Measurements from ENCODE around the gene RNF214. TPM values are rescaled to one million over a fixed set of nuclear protein-coding genes. Genes with fewer than 3 reads are reported as not detected.

Gene RNF214
- total and polyA plus RNA-seq, 2 donors (not counting 1 experiment from before 2014, with no cell fraction given): 16.0 to 36.1 TPM

- Mint-ChIP-seq H3K4me1 (peaks cover 30% of the 10 kb centered on the region), H3K27me3 (no peaks in the 10 kb centered on the region), H3K27ac (peak overlapping the region; percentile 82), H3K4me3 (no peak overlapping the region), H3K9me3 (ENCODE audit: insufficient read depth) (no peaks in the 10 kb centered on the region)
- peaks cover 15 to 36% of the 10 kb centered on the region in 2 donors for H3K4me1 ChIP-seq (ENCODE audit: control insufficient read depth in 2 of 2, insufficient read depth in 2 of 2, low read length in 2 of 2)
- ChIA-PET CTCF (interaction anchor here (0.8 kb wide), 1 partner anchor 73 kb away, joined by 3 read pairs; no protein-coding TSS in a partner anchor), POLR2A (interaction anchor here (1.1 kb wide), 1 partner anchor 25 kb away, joined by 3 read pairs; no protein-coding TSS in a partner anchor)
- H3K36me3 ChIP-seq (replicated peaks in 1 of 2; ENCODE audit: control extremely low read depth in 1 of 2, control insufficient read depth in 1 of 2, extremely low read depth in 1 of 2, insufficient read depth in 2 of 2, low read length in 1 of 2): peaks cover 0 to 65% of the 10 kb centered on the region in 2 experiments
- H3K4me3 ChIP-seq (ENCODE audit: control extremely low read depth in 1 of 5, extremely low read depth in 1 of 5, insufficient read depth in 1 of 5, low read depth in 2 of 5, low read length in 4 of 5): no peak overlapping the region
- H3K9ac ChIP-seq (ENCODE audit: low read length): no peak overlapping the region
- no peaks in the 10 kb centered on the region for H3K79me2 ChIP-seq (ENCODE audit: control insufficient read depth, insufficient read depth, low read length)
- H2AFZ ChIP-seq (ENCODE audit: insufficient read depth, low read depth, low read length, poor library complexity, severe bottlenecking): no peak overlapping the region
- peak overlapping the region in 1 of 2 donors; percentile 68 for H3K27ac ChIP-seq (ENCODE audit: low read length in 2 of 2)
- ATAC-seq (ENCODE audit: low read depth) (no peak), DNase-seq (no peak)
- H3K4me2 ChIP-seq (replicated peaks; ENCODE audit: low read depth, low read length, poor library complexity, severe bottlenecking): peak overlapping the region; percentile 27
- H3K27me3 ChIP-seq (replicated peaks in 1 of 4; ENCODE audit: control extremely low read depth in 1 of 4, control insufficient read depth in 3 of 4, insufficient read depth in 4 of 4, low read length in 3 of 4): no peaks in the 10 kb centered on the region
- H4K20me1 ChIP-seq (ENCODE audit: control insufficient read depth, insufficient read depth, low read length, poor library complexity, severe bottlenecking): peaks cover 11% of the 10 kb centered on the region
- 99% methylated on average over 10 of the region's 12 CpGs for WGBS (ENCODE audit: insufficient coverage)
- TF ChIP-seq, protein P1, sequence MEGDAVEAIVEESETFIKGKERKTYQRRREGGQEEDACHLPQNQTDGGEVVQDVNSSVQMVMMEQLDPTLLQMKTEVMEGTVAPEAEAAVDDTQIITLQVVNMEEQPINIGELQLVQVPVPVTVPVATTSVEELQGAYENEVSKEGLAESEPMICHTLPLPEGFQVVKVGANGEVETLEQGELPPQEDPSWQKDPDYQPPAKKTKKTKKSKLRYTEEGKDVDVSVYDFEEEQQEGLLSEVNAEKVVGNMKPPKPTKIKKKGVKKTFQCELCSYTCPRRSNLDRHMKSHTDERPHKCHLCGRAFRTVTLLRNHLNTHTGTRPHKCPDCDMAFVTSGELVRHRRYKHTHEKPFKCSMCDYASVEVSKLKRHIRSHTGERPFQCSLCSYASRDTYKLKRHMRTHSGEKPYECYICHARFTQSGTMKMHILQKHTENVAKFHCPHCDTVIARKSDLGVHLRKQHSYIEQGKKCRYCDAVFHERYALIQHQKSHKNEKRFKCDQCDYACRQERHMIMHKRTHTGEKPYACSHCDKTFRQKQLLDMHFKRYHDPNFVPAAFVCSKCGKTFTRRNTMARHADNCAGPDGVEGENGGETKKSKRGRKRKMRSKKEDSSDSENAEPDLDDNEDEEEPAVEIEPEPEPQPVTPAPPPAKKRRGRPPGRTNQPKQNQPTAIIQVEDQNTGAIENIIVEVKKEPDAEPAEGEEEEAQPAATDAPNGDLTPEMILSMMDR (IDR thresholded peaks at IDR 0.05): no peak
- TF ChIP-seq EZH2 (IDR thresholded peaks at IDR 0.05; ENCODE audit: borderline replicate concordance, insufficient read depth, low read depth, low read length, poor library complexity, severe bottlenecking): no peak
- intact Hi-C loops (cut with micrococcal nuclease): no loop called here
- no peaks in the 10 kb centered on the region for H3K9me3 ChIP-seq (ENCODE audit: control extremely low read depth in 1 of 3, control insufficient read depth in 2 of 3, insufficient read depth in 1 of 3, low read length in 2 of 3)
Observed at GRCh38 chr11:117200813-117201657, 31.4 kb upstream of the RNF214 start.
